Measurements from ENCODE around the gene ZNF326.

Gene ZNF326

GRCh38 chr1:89999208-89999607, 4.3 kb downstream of the ZNF326 start:
- Histone ChIP-seq H3K9me3 (replicated peaks in 1 of 2; ENCODE audit: control insufficient read depth in 2 of 2, insufficient read depth in 1 of 2, low read depth in 1 of 2, low read length in 2 of 2) (no peaks in the 10 kb centered on the region), H2BK15ac (ENCODE audit: low read length) (no peak overlapping the region), H3K18ac (ENCODE audit: low read length) (no peak overlapping the region), H2BK12ac (ENCODE audit: low read length) (no peak overlapping the region), H2AK5ac (ENCODE audit: low read depth, low read length) (no peak overlapping the region), H4K8ac (ENCODE audit: low read depth, low read length) (no peak overlapping the region), H3K23ac (ENCODE audit: low read depth, low read length, poor library complexity) (no peak overlapping the region), H3K9ac (ENCODE audit: low read depth, low read length, poor library complexity) (no peak overlapping the region), H3K4ac (ENCODE audit: low read length) (no peak overlapping the region), H2AFZ (ENCODE audit: low read length) (no peak overlapping the region), H3K27ac (replicated peaks; ENCODE audit: low read length) (no peak overlapping the region), H3K4me3 (ENCODE audit: low read length in 2 of 2) (no peak overlapping the region), H3K79me1 (ENCODE audit: low read depth, low read length) (no peaks in the 10 kb centered on the region), H4K91ac (ENCODE audit: low read depth, low read length, poor library complexity) (no peak overlapping the region), H3K4me1 (ENCODE audit: control insufficient read depth in 2 of 2, insufficient read depth in 1 of 2, low read depth in 1 of 2, low read length in 2 of 2) (peaks cover 0 to 12% of the 10 kb centered on the region in 2 donors), H2BK5ac (ENCODE audit: low read length) (no peak overlapping the region), H2BK120ac (ENCODE audit: low read depth, low read length) (no peak overlapping the region), H3K4me2 (ENCODE audit: insufficient read depth, low read length, poor library complexity, severe bottlenecking) (no peak overlapping the region), H3K27me3 (ENCODE audit: control insufficient read depth in 3 of 3, insufficient read depth in 3 of 3, low read depth in 1 of 3, low read length in 3 of 3) (no peaks in the 10 kb centered on the region), H3K36me3 (replicated peaks in 1 of 2; ENCODE audit: control insufficient read depth in 2 of 2, insufficient read depth in 2 of 2, low read length in 2 of 2) (peaks cover 1 to 55% of the 10 kb centered on the region in 2 donors), H3K14ac (ENCODE audit: low read length) (no peak overlapping the region)
- no peak for DNase-seq (ENCODE audit: low spot score)

GRCh38 chr1:89999628-90000027, 4.7 kb downstream of the ZNF326 start:
- Histone ChIP-seq H3K27me3 (ENCODE audit: control insufficient read depth in 3 of 3, insufficient read depth in 3 of 3, low read depth in 1 of 3, low read length in 3 of 3) (no peaks in the 10 kb centered on the region), H2BK15ac (ENCODE audit: low read length) (no peak overlapping the region), H2BK12ac (ENCODE audit: low read length) (no peak overlapping the region), H3K79me1 (ENCODE audit: low read depth, low read length) (no peaks in the 10 kb centered on the region), H3K14ac (ENCODE audit: low read length) (no peak overlapping the region), H3K4ac (ENCODE audit: low read length) (no peak overlapping the region), H3K23ac (ENCODE audit: low read depth, low read length, poor library complexity) (no peak overlapping the region), H2AK5ac (ENCODE audit: low read depth, low read length) (no peak overlapping the region), H4K91ac (ENCODE audit: low read depth, low read length, poor library complexity) (no peak overlapping the region), H3K4me3 (ENCODE audit: low read length in 2 of 2) (no peak overlapping the region), H3K9ac (ENCODE audit: low read depth, low read length, poor library complexity) (no peak overlapping the region), H3K4me2 (ENCODE audit: insufficient read depth, low read length, poor library complexity, severe bottlenecking) (no peak overlapping the region), H2BK5ac (ENCODE audit: low read length) (no peak overlapping the region), H2BK120ac (ENCODE audit: low read depth, low read length) (no peak overlapping the region), H3K27ac (replicated peaks; ENCODE audit: low read length) (no peak overlapping the region), H3K18ac (ENCODE audit: low read length) (no peak overlapping the region), H3K36me3 (replicated peaks in 1 of 2; ENCODE audit: control insufficient read depth in 2 of 2, insufficient read depth in 2 of 2, low read length in 2 of 2) (peaks cover 1 to 58% of the 10 kb centered on the region in 2 donors), H2AFZ (ENCODE audit: low read length) (no peak overlapping the region), H3K4me1 (ENCODE audit: control insufficient read depth in 2 of 2, insufficient read depth in 1 of 2, low read depth in 1 of 2, low read length in 2 of 2) (peaks cover 0 to 12% of the 10 kb centered on the region in 2 donors), H3K9me3 (replicated peaks in 1 of 2; ENCODE audit: control insufficient read depth in 2 of 2, insufficient read depth in 1 of 2, low read depth in 1 of 2, low read length in 2 of 2) (no peaks in the 10 kb centered on the region), H4K8ac (ENCODE audit: low read depth, low read length) (no peak overlapping the region)
- DNase-seq (ENCODE audit: low spot score): no peak
- WGBS, 2 donors (ENCODE audit: extremely low coverage in 2 of 2, insufficient read length in 2 of 2, insufficient replicate concordance in 1 of 2): 100% methylated on average over 1 of the region's 3 CpGs; no CpG with 5 or more reads in 1 of the 2 donors

GRCh38 chr1:90000934-90001676, 6.2 kb downstream of the ZNF326 start:
- no peak overlapping the region for H3K27ac ChIP-seq (replicated peaks; ENCODE audit: low read length)
- H2AK5ac ChIP-seq (ENCODE audit: low read depth, low read length): no peak overlapping the region
- H2BK120ac ChIP-seq (ENCODE audit: low read depth, low read length): no peak overlapping the region
- H2BK15ac ChIP-seq (ENCODE audit: low read length): no peak overlapping the region
- peaks cover 0 to 3% of the 10 kb centered on the region in 2 donors for H3K9me3 ChIP-seq (replicated peaks in 1 of 2; ENCODE audit: control insufficient read depth in 2 of 2, insufficient read depth in 1 of 2, low read depth in 1 of 2, low read length in 2 of 2)
- no peak overlapping the region for H3K4ac ChIP-seq (ENCODE audit: low read length)
- peaks cover 4 to 73% of the 10 kb centered on the region in 2 donors for H3K36me3 ChIP-seq (replicated peaks in 1 of 2; ENCODE audit: control insufficient read depth in 2 of 2, insufficient read depth in 2 of 2, low read length in 2 of 2)
- H2AFZ ChIP-seq (ENCODE audit: low read length): no peak overlapping the region
- H3K23ac ChIP-seq (ENCODE audit: low read depth, low read length, poor library complexity): no peak overlapping the region
- no peak overlapping the region for H4K8ac ChIP-seq (ENCODE audit: low read depth, low read length)
- WGBS, 2 donors (ENCODE audit: extremely low coverage in 2 of 2, insufficient read length in 2 of 2, insufficient replicate concordance in 1 of 2): no CpG with 5 or more reads among the region's 2 CpGs
- no peak overlapping the region for H3K4me3 ChIP-seq (ENCODE audit: low read length in 2 of 2)
- H3K9ac ChIP-seq (ENCODE audit: low read depth, low read length, poor library complexity): no peak overlapping the region
- H2BK12ac ChIP-seq (ENCODE audit: low read length): no peak overlapping the region
- H4K91ac ChIP-seq (ENCODE audit: low read depth, low read length, poor library complexity): no peak overlapping the region
- no peaks in the 10 kb centered on the region for H3K79me1 ChIP-seq (ENCODE audit: low read depth, low read length)
- DNase-seq (ENCODE audit: low spot score): no peak
- H3K27me3 ChIP-seq (ENCODE audit: control insufficient read depth in 3 of 3, insufficient read depth in 3 of 3, low read depth in 1 of 3, low read length in 3 of 3): no peaks in the 10 kb centered on the region
- H3K14ac ChIP-seq (ENCODE audit: low read length): no peak overlapping the region
- H3K4me2 ChIP-seq (ENCODE audit: insufficient read depth, low read length, poor library complexity, severe bottlenecking): no peak overlapping the region
- H2BK5ac ChIP-seq (ENCODE audit: low read length): no peak overlapping the region
- peaks cover 0 to 9% of the 10 kb centered on the region in 2 donors for H3K4me1 ChIP-seq (ENCODE audit: control insufficient read depth in 2 of 2, insufficient read depth in 1 of 2, low read depth in 1 of 2, low read length in 2 of 2)
- H3K18ac ChIP-seq (ENCODE audit: low read length): no peak overlapping the region

- Histone ChIP-seq H3K27ac (replicated peaks; ENCODE audit: low read length) (no peak overlapping the region), H2AFZ (ENCODE audit: low read length) (no peak overlapping the region), H3K79me1 (ENCODE audit: low read depth, low read length) (peaks cover 2% of the 10 kb centered on the region), H3K27me3 (ENCODE audit: control insufficient read depth in 3 of 3, insufficient read depth in 3 of 3, low read depth in 1 of 3, low read length in 3 of 3) (no peaks in the 10 kb centered on the region), H3K23ac (ENCODE audit: low read depth, low read length, poor library complexity) (no peak overlapping the region), H3K9ac (ENCODE audit: low read depth, low read length, poor library complexity) (no peak overlapping the region), H3K4me1 (ENCODE audit: control insufficient read depth in 2 of 2, insufficient read depth in 1 of 2, low read depth in 1 of 2, low read length in 2 of 2) (no peaks in the 10 kb centered on the region), H3K18ac (ENCODE audit: low read length) (no peak overlapping the region), H3K4me3 (ENCODE audit: low read length in 2 of 2) (no peak overlapping the region), H3K14ac (ENCODE audit: low read length) (no peak overlapping the region), H2AK5ac (ENCODE audit: low read depth, low read length) (no peak overlapping the region), H4K8ac (ENCODE audit: low read depth, low read length) (no peak overlapping the region), H2BK15ac (ENCODE audit: low read length) (no peak overlapping the region), H3K4ac (ENCODE audit: low read length) (no peak overlapping the region), H3K4me2 (ENCODE audit: insufficient read depth, low read length, poor library complexity, severe bottlenecking) (no peak overlapping the region), H2BK120ac (ENCODE audit: low read depth, low read length) (no peak overlapping the region), H3K9me3 (replicated peaks in 1 of 2; ENCODE audit: control insufficient read depth in 2 of 2, insufficient read depth in 1 of 2, low read depth in 1 of 2, low read length in 2 of 2) (peaks cover 0 to 22% of the 10 kb centered on the region in 2 donors), H4K91ac (ENCODE audit: low read depth, low read length, poor library complexity) (no peak overlapping the region), H2BK12ac (ENCODE audit: low read length) (no peak overlapping the region), H3K36me3 (replicated peaks in 1 of 2; ENCODE audit: control insufficient read depth in 2 of 2, insufficient read depth in 2 of 2, low read length in 2 of 2) (peaks cover 8 to 90% of the 10 kb centered on the region in 2 donors), H2BK5ac (ENCODE audit: low read length) (no peak overlapping the region)
- DNase-seq (ENCODE audit: low spot score): no peak
- WGBS, 2 donors (ENCODE audit: extremely low coverage in 2 of 2, insufficient read length in 2 of 2, insufficient replicate concordance in 1 of 2): no CpG with 5 or more reads among the region's 2 CpGs
These were observed 13.1 kb downstream of the ZNF326 start for GRCh38 chr1:90007979-90008404.

All from neuronal stem cell (in vitro differentiated cells).